Testis (tissue), 3 donors: ENCODE data around the gene IYD. TPM values are rescaled to one million over a fixed set of nuclear protein-coding genes. Genes with fewer than 3 reads are reported as not detected.

Source experiments
- DNase-seq: peaks from one replicate; pipeline ENCODE4 v3.0.0-alpha.2; 2019
- H3K27ac ChIP-seq, 2 donors: fragments of 200-600 bp; sonication (generic); one replicate each; pipeline ENCODE4 v1.5.1; 2019
- H3K27me3 ChIP-seq: fragments of 200-600 bp; sonication (generic); one replicate; pipeline ENCODE4 v1.5.1; 2019
- H3K36me3 ChIP-seq: fragments of 200-600 bp; sonication (generic); one replicate; pipeline ENCODE4 v1.5.1; 2017; ENCODE audit warnings: low read depth; ENCODE audit errors: missing control alignments
- H3K4me1 ChIP-seq: fragments of 200-600 bp; sonication (generic); one replicate; pipeline ENCODE4 v1.5.1; 2019
- H3K4me3 ChIP-seq, 2 donors: fragments of 200-600 bp; sonication (generic); one replicate each; pipeline ENCODE4 v1.5.1; 2017 to 2019
- H3K9me3 ChIP-seq: fragments of 200-600 bp; sonication (generic); one replicate; pipeline ENCODE4 v1.5.1; 2017
- POLR2A ChIP-seq: fragments of 450-650 bp; IDR thresholded peaks from one replicate; pipeline ENCODE4 v1.6.1; 2017; ENCODE audit warnings: antibody characterized with exemption, mild to moderate bottlenecking, moderate library complexity
- WGBS, 2 donors: methylation state at CpG; one replicate each; pipeline ENCODE4 v1.1.5; 2018; 5-methylcytosine and 5-hydroxymethylcytosine counted together
- intact Hi-C: fragments of 100-400 bp; cut with DNase I; formaldehyde crosslinking; loops from one replicate; pipeline ENCODE4 v1.15.1; 2023; ENCODE audit warnings: low total_unique reads
- polyA plus RNA-seq: library from polyadenylated mRNA; stranded (reverse); fragments of 350-450 nt; fragmentation: Illumina TruSeq; extraction: RNeasy Lipid Tissue Mini Kit (QIAGEN cat#74804); gene quantifications from one replicate; pipeline ENCODE4 v1.2.3, GENCODE V29; 2014; ENCODE audit warnings: low read depth, low replicate concordance; ENCODE audit not compliant: insufficient read depth
- total RNA-seq, 2 donors: library from RNA; depleted of rRNA; stranded (reverse); fragments of >200 nt; gene quantifications; one replicate each; pipeline ENCODE4 v1.2.3, GENCODE V29; 2016
- TF ChIP-seq, protein P1 (sequence below), 3 experiments: fragments of 450-650 bp in 2 of 3; fragments of 200-600 bp in 1 of 3; sonication (generic) in 1 of 3; IDR thresholded peaks; one replicate each; pipeline ENCODE4 v1.5.1; 2016 to 2019; ENCODE audit warnings: antibody characterized with exemption in 3 of 3, mild to moderate bottlenecking in 2 of 3, moderate library complexity in 1 of 3

Gene IYD
- total and polyA plus RNA-seq, 3 donors from 2014 or later = 0.24 to 1.6 (median 0.45) TPM

DNA sequence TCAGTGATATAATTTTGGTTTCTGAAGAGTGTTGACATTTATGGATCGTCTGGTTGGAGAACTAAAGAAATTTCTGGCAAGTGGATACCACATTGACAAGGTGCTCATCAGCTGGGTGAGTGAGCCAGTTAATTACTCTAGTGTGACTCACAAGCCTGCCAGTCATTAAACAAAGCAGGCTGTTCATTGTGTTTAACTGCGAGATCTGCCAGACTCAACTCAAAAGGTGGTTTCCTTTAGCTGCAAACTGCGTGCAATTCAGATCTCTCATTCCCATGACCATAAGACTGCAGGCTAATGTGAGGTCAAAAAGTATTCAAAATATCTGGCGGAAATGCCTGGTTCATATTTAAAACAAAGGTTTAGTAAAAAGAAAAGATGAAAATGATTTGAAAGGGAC is 32.5 kb upstream of the IYD start:
- DNase-seq = no peak
- TF ChIP-seq, protein P1, sequence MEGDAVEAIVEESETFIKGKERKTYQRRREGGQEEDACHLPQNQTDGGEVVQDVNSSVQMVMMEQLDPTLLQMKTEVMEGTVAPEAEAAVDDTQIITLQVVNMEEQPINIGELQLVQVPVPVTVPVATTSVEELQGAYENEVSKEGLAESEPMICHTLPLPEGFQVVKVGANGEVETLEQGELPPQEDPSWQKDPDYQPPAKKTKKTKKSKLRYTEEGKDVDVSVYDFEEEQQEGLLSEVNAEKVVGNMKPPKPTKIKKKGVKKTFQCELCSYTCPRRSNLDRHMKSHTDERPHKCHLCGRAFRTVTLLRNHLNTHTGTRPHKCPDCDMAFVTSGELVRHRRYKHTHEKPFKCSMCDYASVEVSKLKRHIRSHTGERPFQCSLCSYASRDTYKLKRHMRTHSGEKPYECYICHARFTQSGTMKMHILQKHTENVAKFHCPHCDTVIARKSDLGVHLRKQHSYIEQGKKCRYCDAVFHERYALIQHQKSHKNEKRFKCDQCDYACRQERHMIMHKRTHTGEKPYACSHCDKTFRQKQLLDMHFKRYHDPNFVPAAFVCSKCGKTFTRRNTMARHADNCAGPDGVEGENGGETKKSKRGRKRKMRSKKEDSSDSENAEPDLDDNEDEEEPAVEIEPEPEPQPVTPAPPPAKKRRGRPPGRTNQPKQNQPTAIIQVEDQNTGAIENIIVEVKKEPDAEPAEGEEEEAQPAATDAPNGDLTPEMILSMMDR (IDR thresholded peaks at IDR 0.05) = no peak
- TF ChIP-seq POLR2A = no peak

DNA sequence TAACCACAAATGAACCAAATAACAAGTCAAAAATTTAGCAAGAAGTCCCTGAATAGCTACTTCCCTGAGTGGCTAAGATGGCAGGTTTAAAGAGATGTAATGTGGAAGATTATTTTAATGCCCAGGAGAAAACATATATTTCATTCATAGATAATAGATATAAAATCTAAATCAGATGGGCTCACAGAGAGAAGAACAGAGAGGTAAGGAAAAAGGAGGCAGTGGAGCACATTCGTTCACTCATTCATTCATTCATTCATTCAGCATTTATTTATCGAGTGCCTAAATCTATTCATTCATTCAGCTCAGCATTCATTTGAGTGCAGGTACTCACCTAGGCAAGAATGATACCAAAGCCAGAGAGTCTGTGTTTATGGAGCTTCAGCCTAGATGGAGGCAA is 32.1 kb upstream of the IYD start:
- H3K27me3 ChIP-seq = no peaks in the 10 kb centered on the region
- WGBS, 2 donors = 70 to 80% methylated on average over 2 of the region's 2 CpGs

More for the DNA sequence above, 32.5 kb upstream of the IYD start:
- no peak overlapping the region for H3K4me3 ChIP-seq
- H3K4me1 ChIP-seq = no peaks in the 10 kb centered on the region
- H3K36me3 ChIP-seq = no peaks in the 10 kb centered on the region
- H3K27me3 ChIP-seq = no peaks in the 10 kb centered on the region
- H3K27ac ChIP-seq = no peak overlapping the region
- 53 to 72% methylated on average over 4 of the region's 4 CpGs for WGBS, 2 donors
- intact Hi-C loops = no loop called here
- no peaks in the 10 kb centered on the region for H3K9me3 ChIP-seq

DNA sequence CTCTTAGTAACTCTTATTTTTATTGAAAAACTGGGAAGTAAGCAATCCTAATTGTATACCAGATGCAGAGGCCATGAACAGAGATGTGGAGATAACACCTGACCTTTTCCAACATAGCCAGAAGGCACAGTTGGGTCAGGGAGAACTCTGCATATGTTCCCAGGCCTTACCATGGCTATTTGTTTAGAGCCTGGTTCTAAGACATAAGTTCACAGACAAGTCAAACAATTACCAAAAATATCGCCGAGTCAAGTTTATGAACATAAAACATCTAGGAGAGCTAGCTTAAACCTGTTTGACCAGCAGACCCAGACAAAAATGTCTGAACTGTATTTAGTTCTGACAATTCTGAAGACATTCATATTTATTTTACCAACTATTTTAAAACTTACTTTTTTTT is 26.7 kb upstream of the IYD start:
- intact Hi-C loops = no loop called here
- no peaks in the 10 kb centered on the region for H3K36me3 ChIP-seq
- no peaks in the 10 kb centered on the region for H3K27me3 ChIP-seq
- no peak for TF ChIP-seq POLR2A
- TF ChIP-seq, protein P1 (IDR thresholded peaks at IDR 0.05) = no peak
- 89 to 93% methylated on average over 2 of the region's 2 CpGs for WGBS, 2 donors
- H3K4me3 ChIP-seq = no peak overlapping the region
- H3K4me1 ChIP-seq = no peaks in the 10 kb centered on the region
- no peak for DNase-seq
- H3K27ac ChIP-seq = no peak overlapping the region
- no peaks in the 10 kb centered on the region for H3K9me3 ChIP-seq

More for the DNA sequence above, 32.1 kb upstream of the IYD start:
- Histone ChIP-seq H3K36me3 (no peaks in the 10 kb centered on the region), H3K9me3 (no peaks in the 10 kb centered on the region), H3K27ac (no peak overlapping the region), H3K4me3 (no peak overlapping the region), H3K4me1 (no peaks in the 10 kb centered on the region)
- no peak for TF ChIP-seq POLR2A
- TF ChIP-seq, protein P1 (IDR thresholded peaks at IDR 0.05) = no peak
- intact Hi-C loops = no loop called here
- DNase-seq = no peak

DNA sequence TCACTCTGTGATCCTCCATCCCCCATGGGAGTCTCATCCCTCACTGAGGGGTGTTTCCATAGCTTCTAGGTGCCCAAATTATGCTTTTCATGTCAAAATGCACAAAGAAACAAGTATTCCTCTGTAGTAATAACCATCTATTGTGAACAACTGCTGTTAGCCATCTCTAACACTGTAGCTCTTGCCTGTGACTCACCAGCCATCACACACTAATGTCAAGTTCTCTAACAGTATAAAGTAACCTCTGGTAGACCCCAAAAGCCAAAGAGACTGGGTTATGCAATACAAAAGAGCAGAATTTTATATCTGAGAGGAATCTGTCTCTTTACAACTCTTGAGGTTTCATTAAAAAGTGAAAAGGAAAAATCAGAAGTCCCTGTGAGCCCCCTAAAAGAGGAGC is 25.4 kb upstream of the IYD start:
- no peak overlapping the region for H3K27ac ChIP-seq
- H3K27me3 ChIP-seq = no peaks in the 10 kb centered on the region
- DNase-seq = no peak
- no peaks in the 10 kb centered on the region for H3K36me3 ChIP-seq
- intact Hi-C loops = no loop called here
- H3K4me3 ChIP-seq = no peak overlapping the region
- no peaks in the 10 kb centered on the region for H3K9me3 ChIP-seq
- no peak for TF ChIP-seq POLR2A
- TF ChIP-seq, protein P1 (IDR thresholded peaks at IDR 0.05) = no peak
- H3K4me1 ChIP-seq = no peaks in the 10 kb centered on the region

DNA sequence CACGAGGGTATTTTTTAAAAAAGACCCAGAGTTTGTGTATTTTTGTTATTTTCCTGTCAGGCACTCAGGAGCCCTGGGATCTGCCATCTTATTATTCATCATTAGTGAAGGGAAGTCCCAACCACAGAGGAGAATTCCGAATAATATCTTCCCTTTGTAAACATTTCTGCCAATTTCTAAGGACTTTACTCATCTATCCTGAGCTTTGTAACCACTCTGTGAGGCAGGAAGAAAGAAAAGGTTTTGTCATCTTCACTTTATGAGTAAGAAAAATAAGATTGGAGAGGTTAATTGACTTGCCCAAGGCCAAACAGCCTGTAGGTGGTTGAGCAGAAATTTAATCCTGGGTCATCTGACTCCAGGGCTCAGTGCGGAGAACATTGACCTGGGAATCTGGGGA is 23.0 kb upstream of the IYD start:
- DNase-seq = no peak
- Histone ChIP-seq H3K9me3 (no peaks in the 10 kb centered on the region), H3K27ac (no peak overlapping the region), H3K4me1 (no peaks in the 10 kb centered on the region), H3K4me3 (no peak overlapping the region), H3K36me3 (no peaks in the 10 kb centered on the region), H3K27me3 (no peaks in the 10 kb centered on the region)
- intact Hi-C loops = no loop called here
- TF ChIP-seq, protein P1 (IDR thresholded peaks at IDR 0.05) = no peak
- TF ChIP-seq POLR2A = no peak
- 85 to 90% methylated on average over 3 of the region's 3 CpGs for whole genome bisulfite sequencing, 2 donors
